Ovary (tissue), 9 donors: ENCODE results near the gene FIGNL1. TPM values are rescaled to one million over a fixed set of nuclear protein-coding genes. Genes with fewer than 3 reads are reported as not detected.

Experiments
- DNase-seq, 5 donors: peaks; one replicate each; pipeline ENCODE4 v3.0.0-alpha.2; 2019 to 2020
- H3K27ac ChIP-seq, 2 donors: fragments of 200-600 bp; one replicate each; pipeline versions ENCODE4 v1.5.1 to v1.8.0; 2019 to 2022
- H3K27me3 ChIP-seq: fragments of 200-600 bp; one replicate; pipeline ENCODE4 v1.8.0; 2022
- H3K36me3 ChIP-seq: fragments of 200-600 bp; sonication (generic); one replicate; pipeline ENCODE4 v1.5.1; 2019
- H3K4me1 ChIP-seq: one replicate; pipeline ENCODE4 v1.8.1; 2013; ENCODE audit warnings: mild to moderate bottlenecking, moderate library complexity; ENCODE audit not compliant: insufficient read depth
- H3K4me3 ChIP-seq: fragments of 200-600 bp; sonication (generic); one replicate; pipeline ENCODE4 v1.5.1; 2017
- H3K9me3 ChIP-seq, 2 donors: fragments of 200-600 bp in 1 of 2; sonication (generic) in 1 of 2; one replicate each; pipeline versions ENCODE4 v1.5.1 to v1.8.1; 2013 to 2019; ENCODE audit warnings: mild to moderate bottlenecking in 1 of 2, moderate library complexity in 1 of 2
- EP300 ChIP-seq: sonication (generic); formaldehyde crosslinking; IDR thresholded peaks from one replicate; pipeline ENCODE4 v1.6.1; 2017; ENCODE audit warnings: antibody characterized with exemption
- POLR2A ChIP-seq: fragments of 450-650 bp; IDR thresholded peaks from one replicate; pipeline ENCODE4 v1.6.1; 2017; ENCODE audit warnings: antibody characterized with exemption, mild to moderate bottlenecking, moderate library complexity
- WGBS, 3 donors: extraction: QIAGEN DNeasy Blood & Tissue Kit in 1 of 3; methylation state at CpG; one replicate each; pipeline versions ENCODE4 v1.1.5 to v1.1.7; 2013 to 2017; 5-methylcytosine and 5-hydroxymethylcytosine counted together
- intact Hi-C, 4 donors: fragments of 100-400 bp; cut with DNase I; formaldehyde crosslinking; loops; one replicate each; pipeline versions ENCODE4 v1.11.0 to v1.15.1; 2022 to 2023
- polyA plus RNA-seq, 2 donors: library from polyadenylated mRNA; stranded (reverse); fragments of 200-250 nt in 1 of 2; fragments of 350-450 nt in 1 of 2; fragmentation: Illumina TruSeq in 1 of 2; extraction: RNeasy Lipid Tissue Mini Kit (QIAGEN cat#74804) in 1 of 2; gene quantifications; one replicate each; pipeline ENCODE4 v1.2.3, GENCODE V29; 2013 to 2014
- total RNA-seq, 7 donors: library from RNA; depleted of rRNA in 2 of 7; stranded (reverse); fragments of >200 nt in 2 of 7; fragmentation: NEBNext Ultra II Directional in 3 of 7; extraction: Animal tissue kit (Norgen Biotek cat#: 25700) in 3 of 7; gene quantifications; one replicate each; pipeline versions ENCODE4 v1.1.0 to v1.2.4, GENCODE V29; 2016 to 2023
- TF ChIP-seq, protein P1 (sequence below), 3 donors: fragments of 450-650 bp in 2 of 3; fragments of 200-600 bp in 1 of 3; IDR thresholded peaks; one replicate each; pipeline versions ENCODE4 v1.5.1 to v1.8.0; 2016 to 2022; ENCODE audit warnings: antibody characterized with exemption in 3 of 3, mild to moderate bottlenecking in 1 of 3
- donor health status: DM: no; HTN: no; CAD: no; lungs with moderate emphysema.
- donor health status: DM: no; HTN: no; CAD: no.
- donor health status: Bipolar disorder and iron deficiency.
- donor health status: DM: yes; HTN: yes; CAD: no.
- donor health status: DM: no; HTN: no; CAD: no.
- donor health status: DM: yes; HTN: yes; CAD: no.

Gene FIGNL1
- total and polyA plus RNA-seq, 9 donors = 6.6 to 13.7 (median 11.2) TPM

DNA sequence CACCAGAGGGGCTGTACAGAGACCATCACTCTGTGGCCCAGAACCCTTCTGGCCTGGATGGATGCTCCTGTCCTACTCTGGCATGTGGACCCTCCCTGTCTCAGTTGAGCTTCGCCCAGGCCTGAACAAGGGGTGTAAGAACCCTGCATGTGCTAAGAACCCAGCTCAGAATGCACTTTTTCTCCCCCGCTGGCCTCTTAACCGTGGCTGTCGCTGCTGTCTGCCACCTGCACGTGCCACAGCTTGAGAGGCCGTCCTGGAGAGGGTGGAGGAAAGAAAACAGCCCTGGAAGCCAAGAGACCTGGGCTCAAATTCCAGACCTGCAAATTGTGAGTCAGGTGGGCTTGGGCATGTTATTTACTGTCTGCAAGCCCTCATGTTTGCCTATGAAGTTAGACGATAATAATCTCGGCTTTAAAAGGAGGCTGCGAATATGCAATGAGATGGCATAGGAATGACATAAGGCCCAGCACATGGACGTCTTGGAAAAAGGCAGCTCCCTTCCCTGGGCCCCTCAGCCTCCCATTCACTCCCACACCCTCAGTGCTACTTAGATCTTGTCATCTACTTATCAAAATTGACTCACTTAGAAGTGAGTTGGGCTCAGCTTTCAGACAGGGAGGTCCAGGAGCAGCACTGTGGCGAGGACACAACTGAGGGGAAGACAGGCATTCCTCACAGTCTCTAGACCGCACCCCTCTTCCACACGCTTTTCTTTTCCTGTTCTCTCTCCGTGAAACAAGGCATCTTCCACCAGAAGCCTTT lies 31.4 kb downstream of the FIGNL1 start:
- no peak overlapping the region for H3K4me3 ChIP-seq
- no peak for DNase-seq
- WGBS, 3 donors = 65 to 70% (median 66%) methylated on average over 14 of the region's 14 CpGs
- H3K36me3 ChIP-seq = no peaks in the 10 kb centered on the region
- intact Hi-C loops = no loop called here
- no peaks in the 10 kb centered on the region for H3K9me3 ChIP-seq
- H3K27me3 ChIP-seq = no peaks in the 10 kb centered on the region
- no peak overlapping the region for H3K27ac ChIP-seq
- no peaks in the 10 kb centered on the region for H3K4me1 ChIP-seq
- TF ChIP-seq POLR2A (no peak), EP300 (no peak)
- TF ChIP-seq, protein P1, sequence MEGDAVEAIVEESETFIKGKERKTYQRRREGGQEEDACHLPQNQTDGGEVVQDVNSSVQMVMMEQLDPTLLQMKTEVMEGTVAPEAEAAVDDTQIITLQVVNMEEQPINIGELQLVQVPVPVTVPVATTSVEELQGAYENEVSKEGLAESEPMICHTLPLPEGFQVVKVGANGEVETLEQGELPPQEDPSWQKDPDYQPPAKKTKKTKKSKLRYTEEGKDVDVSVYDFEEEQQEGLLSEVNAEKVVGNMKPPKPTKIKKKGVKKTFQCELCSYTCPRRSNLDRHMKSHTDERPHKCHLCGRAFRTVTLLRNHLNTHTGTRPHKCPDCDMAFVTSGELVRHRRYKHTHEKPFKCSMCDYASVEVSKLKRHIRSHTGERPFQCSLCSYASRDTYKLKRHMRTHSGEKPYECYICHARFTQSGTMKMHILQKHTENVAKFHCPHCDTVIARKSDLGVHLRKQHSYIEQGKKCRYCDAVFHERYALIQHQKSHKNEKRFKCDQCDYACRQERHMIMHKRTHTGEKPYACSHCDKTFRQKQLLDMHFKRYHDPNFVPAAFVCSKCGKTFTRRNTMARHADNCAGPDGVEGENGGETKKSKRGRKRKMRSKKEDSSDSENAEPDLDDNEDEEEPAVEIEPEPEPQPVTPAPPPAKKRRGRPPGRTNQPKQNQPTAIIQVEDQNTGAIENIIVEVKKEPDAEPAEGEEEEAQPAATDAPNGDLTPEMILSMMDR (IDR thresholded peaks at IDR 0.05) = no peak

DNA sequence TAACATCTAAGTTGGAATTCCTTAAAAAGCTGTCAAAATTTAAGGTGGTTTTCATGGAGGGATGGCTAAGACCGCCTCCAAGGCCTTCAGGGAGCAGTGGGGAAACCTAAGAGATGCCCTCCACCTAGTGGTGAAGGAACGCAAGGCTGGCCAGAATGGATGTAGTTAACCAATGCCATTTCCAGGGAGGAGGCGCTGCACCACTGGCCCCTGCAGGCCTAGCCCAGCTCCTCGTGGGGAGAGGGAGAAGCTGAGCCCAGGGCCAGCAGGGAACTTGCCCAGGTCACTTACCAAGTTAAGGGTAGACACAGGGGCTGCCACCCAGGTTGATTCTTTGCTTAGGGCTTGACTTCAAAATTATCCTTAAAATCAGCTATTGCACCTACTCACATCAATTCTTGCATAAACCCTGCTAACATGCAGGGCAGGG lies 32.0 kb downstream of the FIGNL1 start:
- DNase-seq = peak; percentile 17 to 47 (median 38)
- no peak overlapping the region for H3K4me3 ChIP-seq
- H3K36me3 ChIP-seq = no peaks in the 10 kb centered on the region
- no peak for TF ChIP-seq POLR2A
- TF ChIP-seq, protein P1 (IDR thresholded peaks at IDR 0.05) = peak in 2 of 3 donors; percentile 25 to 29
- H3K27ac ChIP-seq = no peak overlapping the region
- no peaks in the 10 kb centered on the region for H3K27me3 ChIP-seq
- WGBS, 3 donors = 3 to 14% (median 6%) methylated on average over 4 of the region's 4 CpGs
- H3K9me3 ChIP-seq = no peaks in the 10 kb centered on the region
- intact Hi-C loops = no loop called here
- H3K4me1 ChIP-seq = no peaks in the 10 kb centered on the region

DNA sequence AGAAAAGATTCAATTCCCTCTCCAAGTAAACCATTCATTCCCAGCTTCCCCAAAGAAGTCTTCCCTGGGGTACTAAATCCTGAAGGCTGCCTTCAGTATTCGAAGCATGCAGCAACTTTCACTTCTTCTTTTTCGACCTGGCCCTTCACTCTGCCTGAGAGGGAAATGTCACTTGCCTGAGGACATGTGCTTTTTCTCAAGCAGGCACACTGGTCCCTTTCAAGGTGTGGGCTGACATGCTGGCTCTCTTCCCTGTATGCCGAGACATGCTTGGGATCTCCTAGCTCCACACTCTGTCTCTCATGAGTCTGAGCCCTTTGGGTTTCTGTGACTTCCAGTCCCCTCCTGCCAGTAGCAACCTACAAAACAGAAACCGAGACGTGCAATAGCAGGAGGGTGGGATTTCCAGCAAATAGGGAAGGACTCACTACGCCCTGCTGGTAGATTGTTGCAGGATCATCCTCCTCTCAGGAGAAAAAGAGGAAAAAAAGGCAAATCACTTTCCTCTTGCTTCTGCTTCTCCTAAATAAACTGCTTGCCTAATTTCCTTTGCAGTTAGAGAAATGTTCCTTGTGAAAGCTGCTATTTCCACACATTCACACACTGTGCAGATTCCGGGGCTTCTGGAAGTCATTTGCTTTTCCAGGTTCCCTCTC lies 33.5 kb downstream of the FIGNL1 start:
- H3K9me3 ChIP-seq = no peaks in the 10 kb centered on the region
- H3K27me3 ChIP-seq = no peaks in the 10 kb centered on the region
- H3K36me3 ChIP-seq = no peaks in the 10 kb centered on the region
- H3K27ac ChIP-seq = no peak overlapping the region
- H3K4me3 ChIP-seq = no peak overlapping the region
- H3K4me1 ChIP-seq = no peaks in the 10 kb centered on the region
- WGBS, 3 donors = 60 to 67% (median 63%) methylated on average over 7 of the region's 7 CpGs
- TF ChIP-seq EP300 = no peak
- TF ChIP-seq POLR2A = no peak
- TF ChIP-seq, protein P1 (IDR thresholded peaks at IDR 0.05) = no peak
- no peak for DNase-seq
- intact Hi-C loops = no loop called here

DNA sequence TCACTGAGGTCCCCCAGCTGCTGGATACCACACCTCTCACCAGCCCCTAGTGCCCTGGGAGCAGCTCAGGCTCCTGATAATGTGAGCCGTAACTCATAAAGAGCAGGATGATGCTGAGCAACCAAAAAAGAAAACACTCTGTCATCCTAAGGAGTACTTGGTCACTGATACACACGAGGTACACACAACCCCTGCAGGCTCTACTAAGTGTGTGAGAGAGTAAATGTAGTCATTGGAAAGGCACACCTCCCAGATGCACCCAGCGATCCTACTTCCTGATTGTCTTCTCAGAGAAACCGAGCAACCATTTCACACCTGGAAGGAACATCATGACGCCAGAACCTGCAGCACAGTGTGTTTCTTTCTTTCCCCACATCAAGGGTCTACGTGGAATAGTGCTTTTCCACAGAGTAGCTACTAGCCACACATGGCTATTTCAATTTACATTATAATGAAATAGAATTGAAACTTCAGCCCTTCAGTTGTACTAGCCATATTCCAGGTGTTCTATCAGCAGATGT lies 34.2 kb downstream of the FIGNL1 start:
- Histone ChIP-seq H3K9me3 (no peaks in the 10 kb centered on the region), H3K4me3 (no peak overlapping the region), H3K4me1 (no peaks in the 10 kb centered on the region), H3K27ac (no peak overlapping the region), H3K36me3 (no peaks in the 10 kb centered on the region), H3K27me3 (no peaks in the 10 kb centered on the region)
- DNase-seq = no peak
- TF ChIP-seq EP300 = no peak
- TF ChIP-seq, protein P1 (IDR thresholded peaks at IDR 0.05) = no peak
- TF ChIP-seq POLR2A = no peak
- intact Hi-C loops = no loop called here
- 70 to 82% (median 77%) methylated on average over 6 of the region's 6 CpGs for WGBS, 3 donors
